Brain pericyte (primary cell): ENCODE data around the gene NCAM1.

Source experiments
- DNase-seq: peaks from one replicate; pipeline ENCODE4 v3.0.0-alpha.2; 2012; ENCODE audit warnings: low read depth, low spot score

Gene NCAM1

GRCh38 chr11:113168354-113169342, 207.4 kb downstream of the NCAM1 start:
- no peak for DNase-seq

GRCh38 chr11:113172382-113172951, 211.2 kb downstream of the NCAM1 start:
- no peak for DNase-seq

GRCh38 chr11:113173126-113173525, 211.9 kb downstream of the NCAM1 start:
- DNase-seq: no peak

GRCh38 chr11:113174882-113175281, 213.7 kb downstream of the NCAM1 start:
- DNase-seq: no peak

GRCh38 chr11:113176599-113177360, 215.6 kb downstream of the NCAM1 start:
- DNase-seq: no peak

GRCh38 chr11:113177671-113178070, 216.5 kb downstream of the NCAM1 start:
- DNase-seq: no peak

GRCh38 chr11:113178381-113179070, 217.3 kb downstream of the NCAM1 start:
- no peak for DNase-seq

- no peak for DNase-seq
These were observed 218.0 kb downstream of the NCAM1 start for GRCh38 chr11:113179181-113179704.

- DNase-seq: no peak
These were observed 219.9 kb downstream of the NCAM1 start for GRCh38 chr11:113181094-113181493.

GRCh38 chr11:113182288-113182687, 221.1 kb downstream of the NCAM1 start:
- no peak for DNase-seq

GRCh38 chr11:113184498-113184897, 223.3 kb downstream of the NCAM1 start:
- no peak for DNase-seq

GRCh38 chr11:113188371-113188834, 227.2 kb downstream of the NCAM1 start:
- DNase-seq: no peak

- DNase-seq: no peak
These were observed 228.9 kb downstream of the NCAM1 start for GRCh38 chr11:113189909-113190667.

GRCh38 chr11:113192121-113192925, 231.1 kb downstream of the NCAM1 start:
- DNase-seq: no peak

GRCh38 chr11:113193016-113193415, 231.8 kb downstream of the NCAM1 start:
- no peak for DNase-seq

GRCh38 chr11:113193946-113194345, 232.7 kb downstream of the NCAM1 start:
- no peak for DNase-seq

GRCh38 chr11:113195728-113196127, 234.5 kb downstream of the NCAM1 start:
- DNase-seq: no peak

- DNase-seq: no peak
These were observed 236.2 kb downstream of the NCAM1 start for GRCh38 chr11:113197446-113197845.

GRCh38 chr11:113198972-113199661, 237.9 kb downstream of the NCAM1 start:
- DNase-seq: no peak
